Skeletal muscle satellite cell (primary cell): ENCODE measurements around the gene SLCO4A1.

Experiments used
- H3K27me3 ChIP-seq: 2 replicates; pipeline ENCODE4 v1.7.0; 2013; ENCODE audit warnings: low read length; ENCODE audit not compliant: control insufficient read depth, insufficient read depth
- H3K36me3 ChIP-seq: 2 replicates; pipeline ENCODE4 v1.7.0; 2013; ENCODE audit warnings: mild to moderate bottlenecking, control low read depth, low read length; ENCODE audit not compliant: insufficient read depth
- H3K4me1 ChIP-seq: 2 replicates; pipeline ENCODE4 v1.7.0; 2013; ENCODE audit warnings: low read length; ENCODE audit not compliant: control insufficient read depth, insufficient read depth
- H3K4me2 ChIP-seq: 2 replicates; pipeline ENCODE4 v1.7.0; 2013; ENCODE audit warnings: mild to moderate bottlenecking, low read length
- H3K4me3 ChIP-seq: 2 replicates; pipeline ENCODE4 v1.7.0; 2013; ENCODE audit warnings: low read length
- H3K9ac ChIP-seq: 2 replicates; pipeline ENCODE4 v1.7.0; 2013; ENCODE audit warnings: mild to moderate bottlenecking, low read depth, low read length, moderate library complexity
- H3K9me3 ChIP-seq: replicated peaks from 2 replicates; pipeline ENCODE4 v1.7.0; 2013; ENCODE audit warnings: mild to moderate bottlenecking, control low read depth, low read length

SLCO4A1 gene

DNA sequence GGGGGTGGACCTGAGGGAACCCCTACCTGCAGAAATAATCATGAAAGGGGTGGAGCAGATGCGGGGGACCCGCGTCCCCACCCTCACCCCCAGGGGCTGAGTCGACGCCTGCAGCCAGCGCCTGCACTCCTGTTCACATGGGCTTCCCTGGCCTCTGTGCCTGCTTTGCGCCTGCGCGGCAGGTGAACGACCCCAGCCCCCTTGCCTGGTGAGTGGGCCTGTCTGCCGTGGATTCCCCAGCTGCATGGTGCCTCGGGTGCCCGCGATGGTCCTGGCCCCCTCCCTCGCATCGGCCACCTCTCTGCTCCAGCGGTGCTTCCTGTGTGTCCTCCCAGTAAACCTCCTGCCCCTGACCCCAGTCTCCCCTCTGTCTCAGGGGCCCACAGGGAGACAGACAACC lies 47.6 kb downstream of the SLCO4A1 start:
- Histone ChIP-seq H3K27me3 (peaks cover 53% of the 10 kb centered on the region), H3K36me3 (no peaks in the 10 kb centered on the region), H3K9ac (no peak overlapping the region), H3K4me2 (no peak overlapping the region), H3K9me3 (no peaks in the 10 kb centered on the region), H3K4me3 (no peak overlapping the region), H3K4me1 (no peaks in the 10 kb centered on the region)

DNA sequence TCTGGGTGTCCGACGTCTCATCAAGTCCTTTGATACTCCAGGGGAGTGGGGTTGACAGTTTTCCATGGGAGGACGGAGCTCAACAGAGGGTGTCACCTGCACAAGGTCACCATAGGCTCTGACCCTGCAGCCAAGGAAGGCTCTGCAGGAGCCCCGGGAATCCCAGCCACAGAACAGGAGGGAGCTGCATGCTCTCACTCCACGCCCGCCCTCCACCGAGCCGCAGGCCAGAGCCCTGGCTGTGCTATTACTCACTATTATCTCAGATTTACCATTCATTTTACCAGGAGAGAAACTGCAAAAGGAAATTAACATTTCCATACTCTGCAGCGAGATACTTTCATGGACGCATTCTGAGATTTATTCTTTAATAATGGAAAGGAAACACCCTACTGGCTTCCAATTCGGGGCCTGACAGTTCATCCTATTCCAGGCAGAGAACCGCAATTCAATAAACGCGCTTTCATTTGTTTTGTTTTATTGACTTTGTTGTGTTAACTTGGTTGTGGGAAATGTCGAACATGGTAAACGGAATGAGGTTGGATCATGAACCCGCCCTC lies 48.0 kb downstream of the SLCO4A1 start:
- Histone ChIP-seq H3K4me3 (no peak overlapping the region), H3K9me3 (no peaks in the 10 kb centered on the region), H3K9ac (no peak overlapping the region), H3K36me3 (no peaks in the 10 kb centered on the region), H3K4me2 (no peak overlapping the region), H3K4me1 (no peaks in the 10 kb centered on the region), H3K27me3 (peaks cover 56% of the 10 kb centered on the region)

DNA sequence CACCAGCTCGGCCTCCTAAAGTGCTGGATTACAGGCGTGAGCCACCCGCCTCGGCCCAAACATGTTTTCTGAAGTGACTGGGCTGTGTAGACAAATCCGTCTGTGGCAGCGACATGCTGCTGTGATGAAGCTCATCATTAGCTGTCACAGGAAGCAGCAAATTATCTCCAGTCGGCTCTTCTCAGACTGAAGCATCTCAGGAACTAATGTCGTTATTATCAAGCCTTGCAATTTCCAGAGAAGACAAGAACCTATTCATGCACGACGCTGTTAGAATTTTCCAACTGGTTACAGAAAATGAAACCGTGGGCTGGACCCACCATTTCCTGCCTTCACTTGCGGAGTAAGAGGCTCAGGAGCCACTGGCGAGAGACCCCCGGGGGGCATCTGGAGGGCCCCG lies 49.2 kb downstream of the SLCO4A1 start:
- H3K4me1 ChIP-seq, result no peaks in the 10 kb centered on the region

DNA sequence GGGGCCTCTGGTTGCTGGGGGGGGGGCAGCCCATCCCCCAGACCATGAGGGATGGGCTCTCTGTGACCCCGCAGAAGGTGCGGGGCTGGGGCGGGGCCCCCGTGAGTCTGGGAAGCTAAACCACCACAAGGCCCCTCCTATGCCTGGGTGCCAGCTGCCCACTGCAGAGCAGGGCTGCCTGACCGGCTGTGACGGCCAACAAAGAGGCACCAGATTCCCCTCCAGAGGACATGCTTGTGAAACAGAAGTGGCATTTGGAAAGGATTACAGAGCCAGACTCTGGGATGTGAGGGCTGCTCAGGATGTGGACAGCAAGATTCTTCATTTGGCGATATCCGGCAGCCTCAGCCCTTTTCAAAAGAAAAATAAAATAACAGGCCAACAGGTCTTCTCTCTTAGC lies 49.9 kb downstream of the SLCO4A1 start:
- H3K4me3 ChIP-seq, result no peak overlapping the region
- no peaks in the 10 kb centered on the region for H3K9me3 ChIP-seq
- no peak overlapping the region for H3K4me2 ChIP-seq
- no peaks in the 10 kb centered on the region for H3K4me1 ChIP-seq
- H3K27me3 ChIP-seq, result peaks cover 52% of the 10 kb centered on the region
- no peaks in the 10 kb centered on the region for H3K36me3 ChIP-seq
- H3K9ac ChIP-seq, result no peak overlapping the region

More for the DNA sequence above, 49.2 kb downstream of the SLCO4A1 start:
- H3K9ac ChIP-seq, result no peak overlapping the region
- H3K9me3 ChIP-seq, result no peaks in the 10 kb centered on the region
- H3K4me3 ChIP-seq, result no peak overlapping the region
- H3K27me3 ChIP-seq, result peaks cover 49% of the 10 kb centered on the region
- H3K36me3 ChIP-seq, result no peaks in the 10 kb centered on the region
- no peak overlapping the region for H3K4me2 ChIP-seq

DNA sequence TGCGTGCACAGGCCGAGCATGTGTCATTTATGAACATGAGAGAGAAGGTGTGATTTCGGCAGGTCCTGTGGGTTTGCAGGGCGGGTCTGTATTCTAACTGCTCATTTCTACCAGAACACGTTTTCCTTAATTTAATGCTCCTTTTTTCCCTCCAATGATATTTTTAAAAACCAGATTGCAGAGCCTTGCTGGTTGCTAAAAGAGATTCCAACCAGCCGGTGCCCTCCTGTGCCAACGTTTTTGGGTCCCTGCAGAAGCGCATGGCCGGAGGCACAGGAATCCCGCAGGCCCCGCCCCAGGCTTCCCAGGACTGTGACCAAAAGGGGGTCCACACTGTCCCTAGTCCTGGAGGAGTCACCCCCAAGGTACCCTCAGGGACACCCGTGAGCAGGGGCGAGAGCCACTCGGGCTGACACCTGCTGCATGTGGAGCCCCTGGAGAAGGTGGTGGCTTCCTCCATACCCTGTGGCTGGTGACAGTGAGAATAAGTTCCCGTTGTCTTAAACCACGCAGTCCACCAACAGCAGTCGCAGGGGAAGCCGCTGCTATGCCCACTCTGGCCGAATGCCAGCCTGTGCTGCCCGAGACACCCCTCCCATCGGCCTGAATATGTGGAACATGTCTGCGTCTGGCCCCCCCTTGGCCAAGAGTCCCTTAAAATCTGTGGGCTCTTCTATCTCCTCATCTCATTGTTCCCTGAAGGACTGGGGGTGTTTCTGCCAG lies 50.7 kb downstream of the SLCO4A1 start:
- Histone ChIP-seq H3K36me3 (no peaks in the 10 kb centered on the region), H3K9ac (no peak overlapping the region), H3K4me1 (no peaks in the 10 kb centered on the region), H3K4me3 (no peak overlapping the region), H3K9me3 (no peaks in the 10 kb centered on the region), H3K27me3 (peaks cover 59% of the 10 kb centered on the region), H3K4me2 (no peak overlapping the region)

DNA sequence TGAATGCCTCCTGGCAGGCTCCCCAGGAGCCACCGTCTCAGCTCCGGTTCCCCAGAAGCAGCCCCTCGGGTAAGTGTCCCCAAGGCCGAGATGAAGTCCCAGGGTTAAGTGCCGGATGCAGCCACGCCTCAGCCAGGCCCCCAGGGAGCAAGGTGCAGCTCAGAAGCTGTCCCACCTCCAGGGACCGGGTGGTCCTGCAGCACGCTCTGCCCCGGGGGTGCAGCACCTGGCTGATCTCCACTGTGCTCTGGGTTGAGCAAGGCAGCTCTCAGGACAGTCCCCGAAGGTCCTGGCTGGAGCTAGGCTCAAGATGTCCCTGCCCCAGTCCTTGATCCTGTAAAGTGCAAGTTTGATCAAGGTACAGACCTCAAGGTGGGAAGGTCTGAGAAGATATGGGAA lies 51.2 kb downstream of the SLCO4A1 start:
- no peaks in the 10 kb centered on the region for H3K9me3 ChIP-seq
- no peak overlapping the region for H3K9ac ChIP-seq
- H3K4me3 ChIP-seq, result no peak overlapping the region
- H3K4me1 ChIP-seq, result no peaks in the 10 kb centered on the region
- no peak overlapping the region for H3K4me2 ChIP-seq
- peaks cover 57% of the 10 kb centered on the region for H3K27me3 ChIP-seq
- no peaks in the 10 kb centered on the region for H3K36me3 ChIP-seq

DNA sequence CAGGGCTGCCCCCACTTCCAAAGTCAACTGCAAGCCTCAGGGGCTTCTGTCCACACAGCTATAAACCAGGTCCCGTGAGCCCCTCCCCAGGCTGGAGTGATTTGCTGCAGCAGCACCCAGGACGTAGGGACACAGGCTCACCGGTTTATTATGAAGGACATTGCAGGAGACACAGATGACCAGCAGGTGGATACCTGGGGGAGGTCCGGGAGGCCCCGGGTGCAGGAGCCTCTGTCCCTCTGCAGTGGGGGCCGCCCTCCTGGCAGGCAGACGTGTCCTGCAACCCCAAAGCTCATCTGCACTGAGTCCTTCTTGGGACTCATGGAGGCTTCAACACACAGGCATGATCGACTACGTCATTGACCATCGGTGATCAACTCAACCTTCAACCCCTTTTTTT lies 51.8 kb downstream of the SLCO4A1 start:
- H3K9me3 ChIP-seq, result no peaks in the 10 kb centered on the region
- H3K4me1 ChIP-seq, result no peaks in the 10 kb centered on the region
- no peaks in the 10 kb centered on the region for H3K36me3 ChIP-seq
- H3K9ac ChIP-seq, result no peak overlapping the region
- no peak overlapping the region for H3K4me3 ChIP-seq
- no peak overlapping the region for H3K4me2 ChIP-seq
- peaks cover 56% of the 10 kb centered on the region for H3K27me3 ChIP-seq

DNA sequence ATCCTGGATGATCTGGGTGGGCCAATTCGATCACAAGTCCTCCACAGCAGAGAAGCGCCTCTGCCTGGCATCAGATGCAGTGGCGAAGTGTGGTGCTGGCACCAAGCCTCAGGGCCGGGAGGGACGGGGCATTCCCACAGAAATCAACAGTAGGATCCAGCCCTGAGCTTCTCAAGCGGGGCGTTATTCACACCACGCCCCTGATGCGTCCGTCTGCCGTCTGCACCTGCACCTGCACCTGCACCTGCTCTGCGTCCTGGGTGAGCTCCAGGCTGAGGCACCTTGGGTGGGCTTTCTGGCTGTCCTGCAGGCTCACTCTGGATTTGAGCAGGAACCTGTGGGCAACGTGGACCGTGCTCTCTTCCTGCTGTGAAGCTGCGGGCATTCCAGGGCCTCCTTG lies 52.6 kb downstream of the SLCO4A1 start:
- Histone ChIP-seq H3K4me1 (no peaks in the 10 kb centered on the region), H3K4me2 (no peak overlapping the region), H3K36me3 (no peaks in the 10 kb centered on the region), H3K9ac (no peak overlapping the region), H3K9me3 (no peaks in the 10 kb centered on the region), H3K4me3 (no peak overlapping the region), H3K27me3 (peaks cover 61% of the 10 kb centered on the region)

DNA sequence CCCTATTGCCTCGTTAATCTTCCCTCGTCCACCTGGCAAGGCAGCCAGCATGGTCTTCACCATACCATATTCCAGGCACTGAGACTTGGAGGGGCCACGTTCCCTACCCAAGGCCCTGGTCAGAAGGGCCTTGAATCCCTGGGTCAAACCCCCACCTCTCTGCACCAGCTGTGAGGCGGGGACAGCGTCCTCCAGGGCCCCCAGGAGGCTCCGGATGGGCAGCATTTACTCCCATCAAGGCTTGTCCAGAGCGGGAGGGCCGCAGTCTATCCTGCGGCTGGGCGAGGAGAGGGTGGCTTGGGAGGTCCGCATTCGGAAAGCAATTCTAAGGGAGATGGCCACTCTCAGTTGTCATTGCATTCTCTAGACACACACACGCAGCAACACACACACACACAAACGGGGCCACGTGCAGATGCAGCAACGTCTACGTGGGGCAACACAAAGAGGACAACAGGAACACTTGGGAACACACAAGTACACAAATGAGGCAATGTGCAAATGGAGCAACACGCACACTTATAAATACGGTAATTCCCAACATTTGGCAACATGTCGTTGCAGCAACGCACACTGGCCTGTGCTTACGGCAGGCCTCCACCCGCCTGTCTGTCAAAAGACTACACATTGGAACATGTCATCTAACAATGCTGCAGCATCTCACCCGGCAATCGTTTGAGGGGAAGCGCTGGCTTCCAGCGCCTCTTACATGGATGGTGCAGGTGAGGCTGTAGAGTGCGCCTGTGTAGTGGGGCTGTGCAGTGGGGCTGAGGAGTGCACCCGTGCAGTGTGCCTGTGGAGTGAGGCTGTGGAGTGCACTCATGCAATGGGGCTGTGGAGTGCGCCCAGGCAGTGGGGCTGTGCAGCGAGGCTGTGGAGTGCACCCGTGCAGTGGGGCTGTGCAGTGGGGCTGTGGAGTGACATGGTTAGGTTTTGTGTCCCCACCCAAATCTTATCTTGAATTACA lies 53.4 kb downstream of the SLCO4A1 start:
- no peak overlapping the region for H3K4me2 ChIP-seq
- no peaks in the 10 kb centered on the region for H3K36me3 ChIP-seq
- no peaks in the 10 kb centered on the region for H3K4me1 ChIP-seq
- H3K27me3 ChIP-seq, result peaks cover 65% of the 10 kb centered on the region
- no peaks in the 10 kb centered on the region for H3K9me3 ChIP-seq
- H3K9ac ChIP-seq, result no peak overlapping the region
- H3K4me3 ChIP-seq, result no peak overlapping the region

DNA sequence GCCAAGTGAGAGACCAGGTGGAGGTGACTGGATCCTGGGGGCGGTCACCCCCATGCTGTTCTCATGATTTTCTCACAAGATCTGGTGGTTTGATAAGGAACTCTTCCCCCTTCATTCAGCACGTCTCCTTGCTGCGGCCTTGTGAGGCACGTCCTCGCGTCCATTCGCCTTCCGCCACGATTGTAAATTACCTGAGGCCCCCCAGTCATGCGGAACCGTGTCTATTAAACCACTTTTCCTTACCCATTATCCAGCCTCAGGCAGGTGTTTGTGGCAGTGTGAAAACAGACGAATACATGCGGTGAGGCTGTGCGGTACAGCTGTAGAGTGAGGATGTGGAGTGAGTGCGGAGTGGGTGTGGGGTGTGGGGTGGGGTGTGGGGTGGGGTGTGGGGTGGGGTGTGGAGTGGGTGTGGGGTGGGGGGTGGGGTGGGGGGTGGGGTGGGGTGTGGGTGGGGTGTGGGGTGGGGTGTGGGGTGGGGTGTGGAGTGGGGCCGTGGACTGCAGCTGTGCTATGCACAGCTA lies 54.2 kb downstream of the SLCO4A1 start:
- Histone ChIP-seq H3K9ac (no peak overlapping the region), H3K27me3 (peaks cover 67% of the 10 kb centered on the region), H3K4me3 (no peak overlapping the region), H3K4me1 (no peaks in the 10 kb centered on the region), H3K9me3 (no peaks in the 10 kb centered on the region), H3K36me3 (no peaks in the 10 kb centered on the region), H3K4me2 (no peak overlapping the region)

DNA sequence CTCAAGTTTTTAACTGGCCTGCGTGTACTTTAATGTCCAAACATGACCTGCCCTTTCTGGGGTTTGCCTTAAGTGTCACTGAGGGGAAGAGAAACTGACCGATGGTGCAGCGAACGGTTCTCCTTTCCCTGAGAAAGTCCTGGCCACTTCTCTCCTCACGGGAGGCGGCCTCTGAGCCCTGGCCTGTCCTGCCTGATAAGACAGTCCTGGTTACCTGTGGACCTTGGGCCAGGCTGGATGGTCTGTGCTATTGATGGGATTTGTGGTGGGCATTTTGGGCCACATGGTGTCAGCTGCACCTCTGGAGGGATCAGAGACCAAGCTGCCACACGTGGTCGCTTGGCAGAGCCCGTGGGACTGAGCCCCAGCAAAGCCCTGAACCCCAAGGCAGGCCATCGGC lies 54.7 kb downstream of the SLCO4A1 start:
- Histone ChIP-seq H3K4me3 (no peak overlapping the region), H3K36me3 (no peaks in the 10 kb centered on the region), H3K27me3 (peaks cover 63% of the 10 kb centered on the region), H3K9me3 (no peaks in the 10 kb centered on the region), H3K4me2 (no peak overlapping the region), H3K9ac (no peak overlapping the region), H3K4me1 (no peaks in the 10 kb centered on the region)
